A673 (cell line): ENCODE data around the gene IL1RAPL1. TPM values are rescaled to one million over a fixed set of nuclear protein-coding genes. Genes with fewer than 3 reads are reported as not detected.

Source experiments
- BruUV-seq: library from RNA; stranded (reverse); fragments of 400-500 nt; replicated peaks from 2 replicates; lab custom pipeline; 2021; lab: Mats Ljungman, UMichigan
- CTCF ChIA-PET: fragments of 300-600 bp; sonication (Branson Sonifier 250); formaldehyde crosslinking; loops from one replicate; lab custom pipeline; 2022; ENCODE audit warnings: antibody characterized with exemption; lab: Charles Lee
- POLR2A ChIA-PET: fragments of 300-600 bp; sonication (Branson Sonifier 250); formaldehyde crosslinking; loops from one replicate; lab custom pipeline; 2022; ENCODE audit warnings: antibody characterized with exemption; ENCODE audit not compliant: low non-redundant PET; lab: Charles Lee
- DNase-seq: peaks from one replicate; pipeline ENCODE4 v3.0.0-alpha.2; 2015; ENCODE audit warnings: low spot score
- H3K27ac ChIP-seq: fragments of 200-600 bp; sonication (generic); 2 replicates; pipeline ENCODE4 v1.5.1; 2016; ENCODE audit warnings: mixed run types, low read depth, mild to moderate bottlenecking, mixed read lengths, antibody characterized with exemption, low read length; ENCODE audit not compliant: poor library complexity, severe bottlenecking
- H3K27me3 ChIP-seq: fragments of 200-600 bp; sonication (generic); replicated peaks from 2 replicates; pipeline ENCODE4 v1.6.1; 2017; ENCODE audit warnings: mixed run types, low read depth, mild to moderate bottlenecking, mixed read lengths, antibody characterized with exemption, low read length; ENCODE audit not compliant: insufficient read depth, poor library complexity
- H3K36me3 ChIP-seq: fragments of 200-600 bp; sonication (generic); 2 replicates; pipeline ENCODE4 v1.6.1; 2016; ENCODE audit warnings: mixed run types, mild to moderate bottlenecking, mixed read lengths, antibody characterized with exemption, low read length; ENCODE audit not compliant: insufficient read depth, poor library complexity, severe bottlenecking
- H3K4me1 ChIP-seq: fragments of 200-600 bp; sonication (generic); 2 replicates; pipeline ENCODE4 v1.6.1; 2017; ENCODE audit warnings: mixed run types, mild to moderate bottlenecking, mixed read lengths, antibody characterized with exemption, low read length; ENCODE audit not compliant: insufficient read depth, poor library complexity, severe bottlenecking
- H3K4me3 ChIP-seq: fragments of 200-600 bp; sonication (generic); 2 replicates; pipeline ENCODE4 v1.5.1; 2016; ENCODE audit warnings: low read depth, mixed run types, mild to moderate bottlenecking, mixed read lengths, low read length; ENCODE audit not compliant: poor library complexity, severe bottlenecking
- H3K9me3 ChIP-seq: fragments of 200-600 bp; sonication (generic); 2 replicates; pipeline ENCODE4 v1.6.1; 2016; ENCODE audit warnings: mixed run types, low read depth, mild to moderate bottlenecking, mixed read lengths, antibody characterized with exemption, low read length; ENCODE audit not compliant: poor library complexity, severe bottlenecking
- CTCF ChIP-seq: fragments of 300-800, 200-600 bp; sonication (generic); conservative IDR thresholded peaks from 2 replicates; pipeline ENCODE4 v1.5.1; 2017; ENCODE audit warnings: low read depth, mild to moderate bottlenecking, antibody characterized with exemption, low read length, moderate library complexity, mixed read lengths
- EZH2 ChIP-seq: fragments of 200-600 bp; sonication (generic); IDR thresholded peaks from 2 replicates; pipeline ENCODE4 v1.6.1; 2017; ENCODE audit warnings: borderline replicate concordance, low read depth, mild to moderate bottlenecking, mixed read lengths, antibody characterized with exemption, low read length; ENCODE audit not compliant: poor library complexity, severe bottlenecking
- intact Hi-C: fragments of 100-400 bp; cut with micrococcal nuclease; formaldehyde crosslinking; loops from one replicate; pipeline ENCODE4 v1.10.0; 2022; ENCODE audit not compliant: unreplicated experiment
- total RNA-seq: library from RNA; stranded (reverse); gene quantifications from 2 replicates; pipeline ENCODE4 v1.2.3, GENCODE V29; 2021

IL1RAPL1 gene
- total RNA-seq, 1 experiment from 2014 or later, result 0.21 TPM

- Histone ChIP-seq H3K27ac (no peak overlapping the region), H3K9me3 (no peaks in the 10 kb centered on the region), H3K4me1 (no peaks in the 10 kb centered on the region), H3K36me3 (no peaks in the 10 kb centered on the region), H3K27me3 (no peaks in the 10 kb centered on the region), H3K4me3 (no peak overlapping the region)
- ChIA-PET POLR2A (no interaction called here), CTCF (interaction anchor here (0.6 to 1.1 kb wide), 2 partner anchors 10 to 139 kb away, joined by 3 read pairs; no protein-coding TSS in a partner anchor)
- TF ChIP-seq CTCF (peak; percentile 81), EZH2 (no peak)
- peak; percentile 74 for DNase-seq
- no TSS peak for BruUV-seq
- intact Hi-C loops, result loop anchor here (5.0 to 10.0 kb wide), 2 partner anchors 254 to 381 kb away; no protein-coding TSS in a partner anchor
Observed at GRCh38 chrX:29478336-29479069, 891.3 kb downstream of the IL1RAPL1 start.

- no TSS peak for BruUV-seq
- H3K27ac ChIP-seq, result no peak overlapping the region
- intact Hi-C loops, result loop anchor here (10.0 kb wide), 1 partner anchor 418 kb away; no protein-coding TSS in a partner anchor
- H3K27me3 ChIP-seq, result no peaks in the 10 kb centered on the region
- no peaks in the 10 kb centered on the region for H3K4me1 ChIP-seq
- ChIA-PET POLR2A (no interaction called here), CTCF (no interaction called here)
- H3K4me3 ChIP-seq, result no peak overlapping the region
- H3K9me3 ChIP-seq, result no peaks in the 10 kb centered on the region
- H3K36me3 ChIP-seq, result no peaks in the 10 kb centered on the region
- TF ChIP-seq EZH2 (no peak), CTCF (no peak)
- DNase-seq, result no peak
Observed at GRCh38 chrX:29487214-29487613, 900.0 kb downstream of the IL1RAPL1 start.

- Histone ChIP-seq H3K4me1 (no peaks in the 10 kb centered on the region), H3K9me3 (no peaks in the 10 kb centered on the region), H3K27ac (no peak overlapping the region), H3K27me3 (no peaks in the 10 kb centered on the region), H3K4me3 (no peak overlapping the region), H3K36me3 (no peaks in the 10 kb centered on the region)
- intact Hi-C loops, result loop anchor here (10.0 kb wide), 1 partner anchor 417 kb away; no protein-coding TSS in a partner anchor
- no TSS peak for BruUV-seq
- no peak for DNase-seq
- POLR2A ChIA-PET, result no interaction called here
- TF ChIP-seq CTCF (no peak), EZH2 (no peak)
- CTCF ChIA-PET, result no interaction called here
Observed at GRCh38 chrX:29487714-29488113, 900.5 kb downstream of the IL1RAPL1 start.
